Vagina (tissue), 2 donors: ENCODE data around the gene FAM107B.

Source experiments
- POLR2A ChIP-seq, 2 donors: fragments of 450-650 bp; IDR thresholded peaks; one replicate each; pipeline ENCODE4 v1.6.1; 2017; ENCODE audit warnings: antibody characterized with exemption in 2 of 2, mild to moderate bottlenecking in 2 of 2, moderate library complexity in 2 of 2
- POLR2AphosphoS5 ChIP-seq, 2 donors: sonication (generic); formaldehyde crosslinking; IDR thresholded peaks; one replicate each; pipeline ENCODE4 v1.9.0; 2017; ENCODE audit warnings: antibody characterized with exemption in 2 of 2, mild to moderate bottlenecking in 2 of 2, low read depth in 1 of 2; ENCODE audit not compliant: insufficient read depth in 1 of 2

- TF ChIP-seq POLR2A (IDR thresholded peaks at IDR 0.05) (no peak), POLR2AphosphoS5 (IDR thresholded peaks at IDR 0.05; ENCODE audit: insufficient read depth in 1 of 2, low read depth in 1 of 2) (no peak)
Observed at GRCh38 chr10:14667781-14668180, 106.9 kb downstream of the FAM107B start.
